HG02678 (cell line): ENCODE data around the gene HOXC9.

Experiments used
- ATAC-seq: cut with Tn5 transposase; IDR thresholded peaks from one replicate; pipeline ENCODE4 v1.9.1; 2021; ENCODE audit warnings: mild to moderate bottlenecking, moderate library complexity; ENCODE audit not compliant: unreplicated experiment

The HOXC9 gene

DNA sequence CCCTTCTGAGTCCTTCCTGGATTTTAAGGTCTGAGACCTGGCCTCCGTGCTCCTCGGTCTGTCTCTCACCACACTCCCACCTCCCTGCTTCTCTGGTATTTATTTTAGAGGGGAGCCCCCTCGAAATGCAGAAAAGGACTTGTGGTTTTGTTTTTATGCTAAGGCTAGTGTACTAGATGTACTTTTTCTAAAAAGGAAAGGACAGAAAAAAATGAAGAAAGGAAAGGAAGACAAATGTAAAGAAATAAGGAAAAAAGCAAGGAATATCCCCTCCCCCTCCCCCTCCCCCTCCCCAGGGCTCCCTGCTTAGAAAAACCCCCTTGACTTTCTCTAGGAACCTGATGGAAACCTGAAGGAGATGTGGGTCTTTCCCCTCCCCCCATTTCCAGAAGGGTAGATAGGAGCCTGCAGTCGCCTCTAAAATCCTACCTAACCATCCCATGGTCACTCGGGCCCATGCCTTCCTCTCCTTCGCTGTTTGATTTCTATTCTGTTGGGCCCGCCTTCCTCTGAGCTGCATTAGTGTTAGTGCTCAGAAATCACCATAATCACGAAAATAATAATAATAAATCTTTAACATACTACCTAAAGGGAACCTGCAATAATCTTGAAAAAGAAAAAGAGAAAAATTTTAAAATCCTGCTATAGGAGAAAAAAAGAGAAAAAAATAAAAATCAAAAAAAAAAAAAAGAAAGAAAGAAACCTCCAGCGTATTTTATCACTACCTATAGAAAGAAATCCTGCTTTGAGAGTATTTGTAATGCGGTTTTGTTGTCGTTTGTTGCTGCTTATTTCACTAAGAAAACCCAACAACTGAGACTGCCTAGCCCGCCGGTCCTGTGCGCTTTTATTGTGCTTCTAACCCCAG is 11.9 kb downstream of the HOXC9 start:
- no peak for ATAC-seq

DNA sequence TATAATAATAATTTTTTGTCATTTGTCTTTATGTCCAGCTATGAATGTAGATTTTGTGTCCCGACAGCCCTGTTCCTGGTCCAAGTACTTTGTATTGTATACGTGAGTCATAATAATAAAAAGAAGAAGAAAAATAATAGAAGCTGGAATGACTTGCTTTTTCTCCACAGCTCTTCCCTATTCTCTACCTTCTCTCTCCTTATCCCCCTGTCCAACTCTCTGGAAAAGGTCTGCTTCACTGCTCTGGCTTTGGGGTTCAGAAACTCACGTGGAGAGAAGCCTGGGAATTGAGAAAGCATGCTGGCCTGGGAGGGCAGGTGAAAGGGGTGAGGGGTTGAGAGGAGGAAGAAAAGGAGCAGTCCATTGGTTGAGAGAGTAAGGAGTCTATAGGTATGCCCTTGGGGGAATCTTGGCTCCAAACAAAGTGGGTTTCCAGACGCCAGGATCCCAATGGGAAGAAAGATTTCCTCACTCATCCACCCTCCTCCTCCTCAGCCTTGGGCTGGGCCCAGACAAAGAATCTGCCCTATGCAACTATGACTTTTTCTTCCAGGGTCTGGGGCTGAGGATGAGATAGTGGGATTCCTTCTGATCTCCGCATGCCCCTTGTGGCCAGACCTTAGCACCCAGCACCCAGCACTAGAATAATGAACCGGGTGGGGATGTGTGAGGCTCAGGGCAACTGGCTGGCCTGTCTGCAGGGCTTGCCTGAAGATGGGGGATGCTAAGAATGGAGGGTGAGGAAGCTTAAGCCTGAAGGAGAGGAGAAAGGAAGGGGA is 12.9 kb downstream of the HOXC9 start:
- no peak for ATAC-seq

DNA sequence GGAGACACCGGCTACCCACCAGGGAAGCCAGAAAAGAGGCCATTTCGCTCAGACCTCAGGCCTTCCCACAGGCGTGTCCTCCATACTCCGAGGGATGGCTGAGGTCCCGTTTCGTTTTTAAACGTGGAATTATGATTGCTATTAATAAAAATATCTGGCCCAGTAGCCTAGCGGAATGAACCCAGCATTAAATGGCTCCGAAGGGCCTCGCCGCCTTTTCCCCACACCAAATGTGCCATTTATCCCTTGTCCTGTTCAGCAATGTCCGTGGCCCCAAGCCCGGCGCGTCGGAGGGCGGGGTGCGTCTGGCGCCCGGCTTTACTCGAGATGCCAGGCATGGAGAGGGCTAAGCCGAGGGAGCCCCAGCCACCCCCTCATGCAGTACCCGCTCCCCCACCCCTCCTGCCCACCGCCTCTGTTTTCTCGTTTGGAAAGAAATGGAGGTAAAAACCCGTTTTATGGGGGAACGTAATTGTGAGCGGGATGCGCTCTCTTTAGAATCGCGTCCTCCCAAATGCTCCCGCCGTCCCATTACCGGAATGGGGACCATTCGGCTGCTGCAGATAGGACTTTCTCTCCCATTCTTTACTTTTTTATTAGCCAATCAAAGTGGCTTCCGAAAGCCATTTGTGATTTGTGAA is 14.5 kb downstream of the HOXC9 start:
- ATAC-seq, result no peak

DNA sequence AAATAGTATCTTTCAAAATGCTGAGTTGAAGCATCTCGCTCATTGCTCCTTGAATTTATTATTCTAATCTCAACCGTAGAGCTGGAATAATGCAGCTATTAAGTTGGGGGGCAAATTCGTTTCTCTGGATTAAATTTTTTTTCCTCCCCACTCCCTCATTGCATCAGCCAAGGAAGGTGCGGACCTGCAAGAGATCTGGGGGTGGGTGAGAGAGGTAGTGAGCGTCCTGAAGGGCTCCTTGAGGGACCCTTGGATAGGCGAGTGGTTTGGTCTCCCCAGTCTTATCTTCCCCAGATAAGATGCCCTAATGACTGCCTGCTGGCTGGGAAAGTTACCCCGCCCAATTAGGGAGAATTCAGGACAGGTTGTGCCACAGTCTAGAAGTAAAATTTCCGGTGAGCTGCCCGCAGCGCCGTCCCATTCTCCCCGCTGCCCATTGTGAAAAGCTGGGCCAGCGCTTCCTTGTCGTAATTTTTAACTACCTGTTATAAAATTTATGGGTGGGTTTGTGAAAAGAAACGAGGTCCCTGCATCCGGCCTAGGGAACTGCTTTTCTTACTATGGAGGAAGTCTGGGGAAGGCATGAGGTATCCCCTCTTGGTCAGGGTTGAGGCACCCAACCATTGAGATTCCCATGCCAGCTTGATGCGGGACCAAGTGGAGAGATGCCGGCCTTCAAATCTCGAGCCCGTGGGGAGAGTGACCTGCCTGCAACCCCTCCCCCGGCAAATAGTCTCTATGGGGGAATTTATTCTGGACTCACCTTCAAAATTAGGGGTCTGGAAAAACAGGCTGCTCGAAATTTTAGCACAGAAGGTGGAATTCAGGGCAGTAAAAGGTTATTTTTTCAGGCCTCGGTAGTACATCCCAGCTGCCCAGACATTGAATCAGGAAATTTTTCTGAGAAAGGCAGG is 15.3 kb downstream of the HOXC9 start:
- ATAC-seq, result no peak

DNA sequence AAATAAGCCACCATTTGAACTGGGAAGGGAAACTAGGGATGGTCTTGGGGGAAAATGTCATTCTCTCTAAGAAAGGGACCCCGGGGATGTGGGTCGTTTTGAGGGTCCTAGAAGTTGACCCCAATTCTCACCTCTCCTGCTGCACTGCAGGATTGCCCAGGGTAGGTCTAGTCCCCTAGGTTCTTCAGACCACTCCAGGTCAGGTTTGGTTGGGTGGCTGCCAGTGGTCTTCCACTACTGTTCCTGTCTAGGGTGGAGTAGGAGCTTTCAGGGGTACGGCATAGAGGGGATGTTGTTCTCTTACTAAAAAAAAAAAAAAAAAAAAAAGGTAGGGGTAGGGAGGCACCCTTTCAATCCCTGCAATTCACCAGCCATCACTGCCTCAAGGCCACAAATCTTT is 16.1 kb downstream of the HOXC9 start:
- no peak for ATAC-seq

DNA sequence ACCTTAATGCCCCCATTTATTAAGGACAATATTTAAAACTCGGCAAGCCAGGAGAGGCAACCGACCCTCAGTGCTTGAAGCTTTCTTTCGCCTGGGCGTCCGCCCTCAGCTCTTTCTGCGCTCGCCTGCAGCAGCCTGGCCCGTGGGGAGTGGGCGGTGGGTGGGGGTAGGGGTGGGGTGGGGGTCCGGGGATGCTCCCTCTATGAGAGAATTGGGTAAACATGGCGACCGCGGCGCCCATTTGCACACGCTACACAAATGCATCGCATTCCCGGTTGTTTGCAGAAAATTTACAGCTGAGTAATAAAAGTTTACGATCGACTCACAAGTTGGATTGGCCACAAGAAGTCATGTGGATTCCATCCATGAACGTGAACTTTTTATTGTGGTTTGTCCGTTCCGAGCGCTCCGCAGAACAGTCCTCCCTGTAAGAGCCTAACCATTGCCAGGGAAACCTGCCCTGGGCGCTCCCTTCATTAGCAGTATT is 16.6 kb downstream of the HOXC9 start:
- ATAC-seq, result no peak

DNA sequence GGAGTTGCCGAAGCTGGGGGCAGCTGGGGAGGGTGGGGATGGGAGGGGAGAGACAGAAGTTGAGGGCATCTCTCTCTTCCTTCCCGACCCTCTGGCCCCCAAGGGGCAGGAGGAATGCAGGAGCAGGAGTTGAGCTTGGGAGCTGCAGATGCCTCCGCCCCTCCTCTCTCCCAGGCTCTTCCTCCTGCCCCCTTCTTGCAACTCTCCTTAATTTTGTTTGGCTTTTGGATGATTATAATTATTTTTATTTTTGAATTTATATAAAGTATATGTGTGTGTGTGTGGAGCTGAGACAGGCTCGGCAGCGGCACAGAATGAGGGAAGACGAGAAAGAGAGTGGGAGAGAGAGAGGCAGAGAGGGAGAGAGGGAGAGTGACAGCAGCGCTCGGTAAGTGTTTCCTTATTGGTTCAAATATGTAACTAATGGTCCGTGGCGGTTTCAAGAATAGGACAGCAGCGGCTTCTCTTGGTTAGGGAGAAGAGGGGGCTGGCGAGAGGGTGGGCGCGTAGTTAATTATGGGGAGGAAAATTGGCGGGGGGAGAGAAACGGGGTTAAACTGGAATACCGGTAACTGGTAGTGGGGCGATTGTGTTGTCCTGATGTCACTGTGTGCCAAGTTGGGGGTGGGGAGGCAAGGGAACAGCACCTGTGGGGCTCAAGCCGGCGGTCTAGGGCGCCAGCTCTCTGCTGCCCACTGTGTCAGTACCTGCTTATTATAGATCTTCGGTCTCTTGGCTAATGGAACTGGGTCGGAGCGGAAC is 17.2 kb downstream of the HOXC9 start:
- peak; percentile 14 for ATAC-seq

DNA sequence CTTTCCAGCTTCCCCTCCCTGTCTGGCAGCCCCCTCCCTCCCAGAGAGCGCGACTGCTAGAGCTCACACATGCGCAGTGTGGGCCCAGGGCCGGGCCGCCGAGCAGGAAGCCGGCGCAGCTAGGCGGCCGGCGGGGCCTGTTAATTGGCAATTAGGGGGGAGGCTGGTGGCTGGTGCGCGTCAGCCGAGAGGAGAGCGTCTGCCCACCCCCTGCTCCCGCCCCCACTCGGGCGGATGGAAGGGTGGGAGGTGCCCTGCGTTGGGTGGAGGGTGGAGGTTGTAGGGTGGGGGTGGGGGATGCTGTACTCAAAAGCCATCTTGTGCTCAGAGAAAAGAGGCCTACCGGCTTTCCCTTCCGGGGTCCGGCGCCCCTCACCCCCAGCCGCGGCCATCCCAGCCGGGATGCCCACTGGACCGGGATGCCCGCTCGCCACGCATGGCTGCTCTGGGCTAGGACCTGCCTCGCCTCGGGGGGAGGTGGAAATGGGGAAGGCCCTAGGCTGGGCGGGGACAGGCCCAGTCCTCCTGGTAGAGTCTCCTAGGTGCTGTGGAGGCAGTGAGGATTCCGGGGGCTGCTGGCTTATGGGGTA is 18.0 kb downstream of the HOXC9 start:
- ATAC-seq, result peak; percentile 75

DNA sequence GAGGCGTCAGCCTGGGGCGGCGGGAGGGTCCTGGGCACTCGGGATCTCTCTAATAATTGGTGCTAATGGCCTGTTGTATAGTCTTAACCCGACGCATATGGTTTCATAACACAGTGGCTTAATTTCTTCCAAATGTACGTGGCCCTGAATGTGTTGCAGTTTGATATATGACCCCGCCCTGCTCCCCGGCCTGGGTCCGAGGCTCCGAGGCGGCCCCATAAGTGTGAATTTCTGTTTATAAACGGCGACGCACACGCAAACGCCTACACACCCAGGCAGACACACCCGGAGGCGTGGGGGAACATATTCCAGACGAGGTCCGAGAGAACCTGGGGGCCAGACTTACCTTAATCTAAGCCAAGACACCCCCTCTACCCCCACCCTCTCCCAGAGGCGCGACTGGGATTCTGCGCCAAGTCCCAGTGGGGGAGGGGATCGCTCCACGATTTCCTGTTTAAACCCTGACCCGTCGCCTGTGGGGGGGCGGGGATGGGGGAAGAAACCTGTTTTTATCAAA is 18.6 kb downstream of the HOXC9 start:
- no peak for ATAC-seq

DNA sequence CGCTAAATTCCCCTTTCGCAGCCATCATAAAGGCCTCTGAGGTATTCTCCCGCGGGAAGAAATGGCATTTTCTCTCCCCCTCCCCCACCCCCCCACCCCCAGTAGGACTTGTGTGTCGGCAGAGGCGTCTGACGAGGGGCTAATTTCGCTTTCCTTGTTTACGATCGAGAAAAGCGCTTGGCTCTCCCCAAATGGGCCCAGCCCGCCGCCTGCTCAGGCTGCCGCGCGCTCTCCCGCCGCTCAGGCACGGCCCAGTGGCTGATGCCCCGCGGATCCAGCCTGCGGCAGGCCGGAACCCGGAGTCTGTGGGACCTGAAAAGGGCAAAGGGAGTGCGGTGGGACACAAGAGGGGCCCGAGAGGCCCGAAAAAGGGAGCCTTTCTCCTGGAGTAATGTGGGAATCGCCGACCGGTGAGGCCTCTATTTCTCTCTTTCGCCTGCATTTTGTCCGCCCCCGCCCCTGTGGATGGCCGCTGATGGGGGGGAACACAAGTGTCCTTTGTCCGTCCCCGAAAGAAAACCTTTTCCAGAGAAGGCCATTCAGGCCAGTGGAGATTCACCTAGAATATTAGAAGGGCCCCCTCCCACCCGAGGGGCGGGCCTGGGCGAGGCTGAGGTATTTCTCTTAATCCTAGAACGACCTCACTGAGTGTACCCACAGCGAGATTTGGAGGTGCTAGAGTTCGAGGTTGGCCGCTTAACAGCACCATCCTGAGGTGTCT is 19.3 kb downstream of the HOXC9 start:
- no peak for ATAC-seq

DNA sequence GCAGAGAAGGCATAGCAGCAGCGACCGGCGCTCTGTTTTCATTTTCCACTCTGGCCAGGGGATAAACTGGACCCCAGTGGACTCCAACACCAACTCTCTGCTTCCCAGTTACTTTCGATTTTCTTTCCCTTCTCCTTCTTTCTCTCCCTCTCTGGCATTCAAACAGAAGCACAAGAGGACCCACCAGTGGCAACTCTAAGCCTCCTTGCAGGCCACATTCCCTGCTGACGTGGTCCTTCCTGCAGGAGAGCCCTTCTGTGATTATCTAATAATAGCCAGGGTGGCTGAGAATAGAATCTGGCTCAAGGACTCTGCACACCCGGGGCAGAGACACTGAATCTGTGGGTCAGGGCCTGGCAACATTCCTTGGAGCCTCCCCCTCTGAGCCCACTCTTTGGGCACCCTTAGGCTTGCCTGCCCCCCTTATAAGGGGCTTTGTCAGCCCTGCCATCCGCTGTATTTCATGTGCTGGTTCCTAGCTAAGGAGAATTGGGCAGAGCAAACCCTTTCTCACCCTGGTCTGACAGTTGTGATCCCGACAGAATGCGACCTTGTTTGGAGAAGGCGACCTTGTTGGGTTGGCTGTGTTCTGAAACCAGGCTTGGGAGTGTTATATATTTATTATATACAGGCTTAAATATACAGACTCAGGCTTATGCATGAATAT is 20.1 kb downstream of the HOXC9 start:
- ATAC-seq, result no peak

DNA sequence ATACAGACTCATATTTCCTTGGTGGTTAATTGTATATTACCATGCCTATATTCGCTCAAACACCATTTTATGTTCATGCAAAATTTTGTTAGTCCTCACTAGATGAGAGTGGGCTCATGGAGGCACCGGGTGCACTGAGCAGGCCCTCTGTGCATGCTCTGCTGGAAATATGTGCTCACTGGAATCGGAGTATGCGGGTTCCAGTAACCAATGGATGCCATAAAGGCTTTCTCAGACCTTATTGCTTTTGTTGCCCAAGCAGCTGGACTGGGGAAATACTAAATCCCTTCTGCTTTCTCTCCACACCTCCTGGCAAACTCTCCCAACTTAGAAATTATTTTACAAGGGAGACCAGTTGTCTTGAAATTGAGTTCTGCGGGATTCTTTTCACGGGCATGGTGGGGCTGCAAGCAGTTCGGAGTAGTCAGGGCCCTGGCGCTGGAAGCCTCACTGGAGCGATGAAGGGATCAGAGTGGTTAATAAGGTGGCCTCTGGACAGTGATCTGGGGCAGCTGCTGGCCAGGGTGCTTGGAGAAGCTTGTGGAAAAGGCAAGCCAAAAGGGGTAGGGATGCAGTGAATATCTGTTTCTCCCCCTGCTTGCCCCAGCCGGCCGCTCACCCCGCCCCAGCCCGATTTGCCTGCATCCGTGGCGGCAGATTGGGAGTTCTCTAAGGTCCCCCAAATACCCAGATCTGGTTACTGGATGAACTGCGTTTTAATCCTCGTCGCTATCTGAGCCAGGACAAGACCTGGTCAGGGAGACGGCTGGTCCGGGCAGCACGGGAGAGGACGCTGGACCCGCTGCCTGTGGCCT is 20.8 kb downstream of the HOXC9 start:
- no peak for ATAC-seq

DNA sequence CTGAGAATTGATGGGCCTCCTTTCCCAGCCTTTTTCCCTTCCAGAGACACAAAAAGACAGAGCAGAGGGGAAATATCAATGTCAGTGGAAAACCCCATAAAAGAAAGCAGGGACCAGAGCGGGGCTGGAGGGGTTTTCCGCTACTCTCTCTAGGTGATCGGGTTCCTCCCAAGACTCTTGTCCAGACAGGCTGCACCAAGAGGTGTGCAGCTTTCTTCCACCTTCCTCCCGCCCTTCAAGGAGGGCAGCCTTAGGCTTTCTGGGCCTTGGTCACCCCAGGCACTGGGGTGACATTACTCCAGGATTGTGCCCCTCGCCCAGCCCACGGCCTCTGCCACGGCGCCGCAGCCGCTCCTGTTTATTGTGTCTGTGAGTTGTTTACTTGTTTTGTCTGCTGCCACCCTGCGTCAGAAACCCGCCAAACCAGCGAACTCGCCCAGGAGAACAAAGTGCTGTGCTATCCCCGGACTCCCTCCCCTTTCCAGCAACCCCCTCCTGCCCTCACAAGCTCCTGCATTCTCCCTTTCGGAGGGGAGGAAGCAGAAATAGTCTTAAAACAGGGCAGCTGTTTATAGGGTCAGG is 21.6 kb downstream of the HOXC9 start:
- no peak for ATAC-seq

DNA sequence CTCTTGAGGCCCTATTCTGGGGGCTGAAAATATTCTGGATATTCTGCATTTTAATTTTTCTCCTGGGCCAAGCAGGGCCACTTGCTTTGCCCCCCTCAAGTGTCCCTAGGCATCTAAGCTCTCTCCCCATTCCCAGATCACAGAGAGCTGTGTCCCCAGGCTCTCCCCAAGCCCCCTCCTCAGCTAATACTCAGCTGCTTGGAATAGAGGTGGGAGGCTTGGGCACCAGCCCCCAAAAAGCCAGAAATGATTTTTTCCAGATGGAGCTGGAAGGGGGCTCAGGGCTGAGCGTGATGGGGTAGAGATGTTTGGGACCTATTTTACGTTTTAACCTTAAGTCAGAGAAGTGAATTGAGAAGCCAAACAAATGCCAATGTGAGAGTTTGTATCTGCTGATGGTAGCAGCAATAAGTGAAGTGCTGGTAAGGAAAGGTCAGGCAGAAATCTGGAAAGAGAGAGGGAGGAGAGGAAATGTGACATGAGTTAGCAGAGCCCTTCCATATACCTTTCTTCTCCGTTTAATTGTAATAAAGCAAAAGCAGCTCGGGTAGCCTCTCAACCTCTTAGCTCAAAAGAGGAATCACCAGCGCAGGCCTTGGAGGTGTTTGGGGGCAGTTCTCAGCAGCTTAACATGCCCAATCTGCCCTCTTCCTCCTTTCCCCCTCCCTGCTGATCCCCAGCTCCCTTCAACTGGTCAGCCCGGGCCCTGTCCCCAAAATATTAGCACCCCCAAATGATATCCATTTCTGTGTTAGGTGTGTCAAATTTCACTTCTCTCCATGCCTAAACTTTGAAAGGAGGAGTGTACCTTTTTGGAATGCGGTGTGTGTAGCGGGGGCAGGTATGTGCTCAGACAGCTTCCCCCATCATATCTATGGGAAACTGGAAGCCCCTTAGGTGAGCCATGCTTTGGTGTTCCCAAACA is 23.3 kb downstream of the HOXC9 start:
- no peak for ATAC-seq

DNA sequence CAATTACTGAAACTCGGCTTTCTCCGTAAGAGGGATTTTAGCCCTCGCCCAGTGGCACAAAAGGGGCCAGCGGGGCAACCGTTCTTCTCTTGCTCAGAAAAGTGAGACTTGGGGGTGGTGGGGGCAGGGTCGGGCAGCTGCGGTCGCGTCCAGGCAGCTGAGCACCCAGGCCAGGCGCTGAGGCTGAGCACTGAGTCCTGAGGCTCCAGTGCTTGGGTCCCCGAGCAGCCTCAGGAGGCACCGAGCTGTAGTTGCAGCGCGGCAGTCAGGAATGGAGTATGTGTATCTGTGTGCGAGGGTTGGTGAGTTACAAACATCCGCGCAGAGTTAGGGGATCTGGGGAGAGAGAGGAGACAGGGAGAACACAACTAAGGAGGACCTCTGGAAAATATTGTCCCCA is 24.2 kb downstream of the HOXC9 start:
- ATAC-seq, result no peak
